Fibroblast of lung (primary cell): ENCODE data around the gene ACD. TPM values are rescaled to one million over a fixed set of nuclear protein-coding genes. Genes with fewer than 3 reads are reported as not detected.

ENCODE experiments used
- DNase-seq, 2 donors: peaks; one replicate each; pipeline versions ENCODE4 v3.0.0 to v3.0.0-alpha.2; 2010; ENCODE audit warnings: low read depth in 2 of 2
- H2AFZ ChIP-seq: 2 replicates; pipeline ENCODE4 v1.5.1; 2012; ENCODE audit warnings: low read length, control low read depth, inconsistent platforms
- H3K27ac ChIP-seq: 2 replicates; pipeline ENCODE4 v1.5.1; 2011; ENCODE audit warnings: low read length, control low read depth; ENCODE audit not compliant: insufficient read depth
- H3K27me3 ChIP-seq: 2 replicates; pipeline ENCODE4 v1.5.1; 2011; ENCODE audit warnings: mild to moderate bottlenecking, low read length; ENCODE audit not compliant: control insufficient read depth, insufficient read depth
- H3K36me3 ChIP-seq: 2 replicates; pipeline ENCODE4 v1.5.1; 2011; ENCODE audit warnings: low read length; ENCODE audit not compliant: control insufficient read depth, insufficient read depth
- H3K4me1 ChIP-seq: 2 replicates; pipeline ENCODE4 v1.5.1; 2011; ENCODE audit warnings: low read length; ENCODE audit not compliant: control insufficient read depth, insufficient read depth; ENCODE audit errors: extremely low read depth
- H3K4me2 ChIP-seq: 2 replicates; pipeline ENCODE4 v1.5.1; 2011; ENCODE audit warnings: low read length, control low read depth; ENCODE audit not compliant: insufficient read depth; ENCODE audit errors: extremely low read depth
- H3K4me3 ChIP-seq, 4 experiments: fragments of 200-600 bp in 1 of 4; sonication (generic) in 1 of 4; replicated peaks in 1 of 4; 2 replicates each; pipeline ENCODE4 v1.5.1; 2011 to 2016; ENCODE audit warnings: low read length in 4 of 4, low read depth in 3 of 4, mild to moderate bottlenecking in 3 of 4, control low read depth in 2 of 4, inconsistent platforms in 1 of 4, mixed read lengths in 1 of 4; ENCODE audit not compliant: insufficient read depth in 1 of 4; ENCODE audit errors: control extremely low read depth in 1 of 4
- H3K79me2 ChIP-seq: 2 replicates; pipeline ENCODE4 v1.5.1; 2012; ENCODE audit warnings: mild to moderate bottlenecking, low read length, inconsistent platforms; ENCODE audit not compliant: control insufficient read depth, insufficient read depth
- H3K9ac ChIP-seq: 2 replicates; pipeline ENCODE4 v1.5.1; 2011; ENCODE audit warnings: mild to moderate bottlenecking, low read length, control low read depth; ENCODE audit not compliant: insufficient read depth
- H3K9me3 ChIP-seq: 2 replicates; pipeline ENCODE4 v1.5.1; 2012; ENCODE audit warnings: low read depth, low read length; ENCODE audit not compliant: control insufficient read depth, insufficient read depth
- H4K20me1 ChIP-seq: 2 replicates; pipeline ENCODE4 v1.5.1; 2011; ENCODE audit warnings: low read length; ENCODE audit not compliant: control insufficient read depth, insufficient read depth; ENCODE audit errors: extremely low read depth
- CTCF ChIP-seq, 2 donors: IDR thresholded peaks in 1 of 2; conservative IDR thresholded peaks in 1 of 2; 1 replicate in 1 of 2; 2 replicates in 1 of 2; pipeline ENCODE4 v1.5.1; 2011 to 2012; ENCODE audit warnings: low read length in 2 of 2, control low read depth in 1 of 2, inconsistent platforms in 1 of 2, low read depth in 1 of 2, mild to moderate bottlenecking in 1 of 2
- EZH2 ChIP-seq: IDR thresholded peaks from 2 replicates; pipeline ENCODE4 v1.5.1; 2012; ENCODE audit warnings: low read length, control low read depth, mild to moderate bottlenecking; ENCODE audit errors: missing control alignments
- polyA plus RNA-seq, 2 donors: library from polyadenylated mRNA; depleted of rRNA in 1 of 2; stranded (reverse) in 1 of 2; unstranded in 1 of 2; fragments of >200 nt; gene quantifications; 2 replicates each; pipeline ENCODE4 v1.2.1, GENCODE V29; 2011 to 2012; ENCODE audit warnings: missing spikeins in 1 of 2
- total RNA-seq: library from RNA; depleted of rRNA; stranded (reverse); fragments of >200 nt; gene quantifications from 2 replicates; pipeline ENCODE4 v1.2.1, GENCODE V29; 2014

ACD gene
- total and polyA plus RNA-seq, 2 donors (not counting 1 experiment from before 2014, with no cell fraction given): 7.9 to 9.2 TPM

DNA sequence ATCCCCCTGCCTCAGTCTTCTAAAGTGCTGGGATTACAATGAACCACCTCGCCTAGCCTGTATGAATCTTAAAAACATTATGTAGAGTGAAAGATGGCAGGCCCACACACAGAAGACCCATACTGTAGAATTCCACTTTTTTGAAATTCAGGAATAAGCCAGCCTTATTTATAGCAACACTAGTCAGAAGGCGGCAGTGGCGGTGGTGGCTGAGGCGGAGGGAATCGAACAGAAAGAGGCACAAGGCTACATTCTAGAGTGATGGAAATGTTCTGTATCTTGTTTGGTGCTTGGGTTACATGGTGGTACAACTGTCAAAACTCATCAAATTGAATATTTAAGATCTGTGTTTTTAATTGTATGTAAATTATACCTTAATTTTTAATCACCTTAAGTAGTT lies 47.7 kb upstream of the ACD start:
- TF ChIP-seq EZH2 (no peak), CTCF (conservative IDR thresholded peaks at IDR 0.05 in 1 of 2, IDR thresholded peaks at IDR 0.05 in 1 of 2; ENCODE audit: low read depth in 1 of 2, low read length in 2 of 2) (no peak)
- Histone ChIP-seq H3K9me3 (no peaks in the 10 kb centered on the region), H4K20me1 (no peaks in the 10 kb centered on the region), H3K4me1 (no peaks in the 10 kb centered on the region), H3K79me2 (no peaks in the 10 kb centered on the region), H3K27me3 (no peaks in the 10 kb centered on the region), H3K4me2 (no peak overlapping the region), H2AFZ (no peak overlapping the region), H3K9ac (no peak overlapping the region), H3K4me3 (no peak overlapping the region), H3K36me3 (no peaks in the 10 kb centered on the region), H3K27ac (no peak overlapping the region)
- no peak for DNase-seq

- no peak overlapping the region for H3K9ac ChIP-seq
- H2AFZ ChIP-seq: no peak overlapping the region
- no peaks in the 10 kb centered on the region for H3K9me3 ChIP-seq
- no peak overlapping the region for H3K4me2 ChIP-seq
- no peaks in the 10 kb centered on the region for H3K79me2 ChIP-seq
- H4K20me1 ChIP-seq: no peaks in the 10 kb centered on the region
- H3K4me1 ChIP-seq: no peaks in the 10 kb centered on the region
- no peak for DNase-seq
- no peak overlapping the region for H3K4me3 ChIP-seq
- H3K27ac ChIP-seq: no peak overlapping the region
- H3K36me3 ChIP-seq: no peaks in the 10 kb centered on the region
- no peaks in the 10 kb centered on the region for H3K27me3 ChIP-seq
- TF ChIP-seq CTCF (conservative IDR thresholded peaks at IDR 0.05 in 1 of 2, IDR thresholded peaks at IDR 0.05 in 1 of 2; ENCODE audit: low read depth in 1 of 2, low read length in 2 of 2): no peak
- no peak for TF ChIP-seq EZH2
Measured at GRCh38 chr16:67707210-67707609, 47.1 kb upstream of the ACD start.

DNA sequence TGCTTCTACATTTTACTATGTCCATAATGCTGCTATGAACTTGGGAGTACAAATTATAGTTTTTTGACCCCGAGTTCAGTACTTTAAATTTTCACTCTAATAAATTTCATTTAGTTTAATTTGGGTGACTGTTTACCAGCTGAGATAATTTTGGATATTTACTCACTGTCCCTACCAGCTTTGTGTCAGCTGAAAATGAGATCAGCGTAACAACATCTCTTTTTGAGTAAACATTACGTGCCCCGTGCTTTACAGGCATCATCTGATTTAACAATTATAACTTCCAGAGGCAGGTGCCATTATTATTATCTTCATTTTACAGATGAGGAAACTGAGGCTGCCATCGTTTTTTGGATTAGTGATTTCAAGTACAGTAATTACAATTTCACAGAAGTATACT lies 44.0 kb upstream of the ACD start:
- Histone ChIP-seq H2AFZ (no peak overlapping the region), H3K9me3 (no peaks in the 10 kb centered on the region), H3K27me3 (no peaks in the 10 kb centered on the region), H3K4me3 (no peak overlapping the region), H4K20me1 (no peaks in the 10 kb centered on the region), H3K4me2 (no peak overlapping the region), H3K27ac (no peak overlapping the region), H3K4me1 (no peaks in the 10 kb centered on the region), H3K9ac (no peak overlapping the region), H3K36me3 (no peaks in the 10 kb centered on the region), H3K79me2 (no peaks in the 10 kb centered on the region)
- TF ChIP-seq EZH2 (no peak), CTCF (conservative IDR thresholded peaks at IDR 0.05 in 1 of 2, IDR thresholded peaks at IDR 0.05 in 1 of 2; ENCODE audit: low read depth in 1 of 2, low read length in 2 of 2) (no peak)
- no peak for DNase-seq
